GM19025 (cell line): ENCODE data around the gene AOPEP.

Experiments
- ATAC-seq: cut with Tn5 transposase; IDR thresholded peaks from one replicate; pipeline ENCODE4 v1.9.1; 2021; ENCODE audit warnings: mild to moderate bottlenecking, low read depth, moderate library complexity; ENCODE audit not compliant: unreplicated experiment

The AOPEP gene

GRCh38 chr9:94908011-94908563, 181.6 kb downstream of the AOPEP start:
- no peak for ATAC-seq

- no peak for ATAC-seq
Observed at GRCh38 chr9:94908583-94909249, 182.2 kb downstream of the AOPEP start.

GRCh38 chr9:94909250-94909894, 182.9 kb downstream of the AOPEP start:
- ATAC-seq = no peak

GRCh38 chr9:94909965-94910730, 183.6 kb downstream of the AOPEP start:
- ATAC-seq = no peak

GRCh38 chr9:94911211-94911610, 184.7 kb downstream of the AOPEP start:
- ATAC-seq = no peak

- no peak for ATAC-seq
Observed at GRCh38 chr9:94911986-94912635, 185.6 kb downstream of the AOPEP start.

- no peak for ATAC-seq
Observed at GRCh38 chr9:94912700-94913249, 186.3 kb downstream of the AOPEP start.

GRCh38 chr9:94913550-94913949, 187.1 kb downstream of the AOPEP start:
- ATAC-seq = no peak

GRCh38 chr9:94915476-94916450, 189.3 kb downstream of the AOPEP start:
- ATAC-seq = no peak

- ATAC-seq = no peak
Observed at GRCh38 chr9:94916956-94917355, 190.5 kb downstream of the AOPEP start.

- peak; percentile 57 for ATAC-seq
Observed at GRCh38 chr9:94918038-94918753, 191.7 kb downstream of the AOPEP start.

- ATAC-seq = no peak
Observed at GRCh38 chr9:94919376-94920098, 193.0 kb downstream of the AOPEP start.

GRCh38 chr9:94920420-94921091, 194.1 kb downstream of the AOPEP start:
- no peak for ATAC-seq

- ATAC-seq = no peak
Observed at GRCh38 chr9:94921092-94921471, 194.6 kb downstream of the AOPEP start.

- ATAC-seq = no peak
Observed at GRCh38 chr9:94921656-94922055, 195.2 kb downstream of the AOPEP start.

- no peak for ATAC-seq
Observed at GRCh38 chr9:94922098-94922607, 195.7 kb downstream of the AOPEP start.

- no peak for ATAC-seq
Observed at GRCh38 chr9:94922691-94923107, 196.2 kb downstream of the AOPEP start.
